PFSK-1 (cell line): ENCODE measurements around the gene PDGFD.

Source experiments
- FOXP2 ChIP-seq: optimal IDR thresholded peaks from 2 replicates; pipeline ENCODE3; 2011; ENCODE audit warnings: borderline replicate concordance, control low read depth, inconsistent platforms; ENCODE audit not compliant: insufficient read depth; ENCODE audit errors: extremely low read length, extremely low read depth
- POLR2AphosphoS5 ChIP-seq: IDR thresholded peaks from 2 replicates; pipeline ENCODE4 v1.6.1; 2012; ENCODE audit warnings: low read depth, mild to moderate bottlenecking, control low read depth, low read length, moderate library complexity
- REST ChIP-seq, 2 experiments: IDR thresholded peaks; 2 replicates each; pipeline versions ENCODE4 v1.6.1 to v1.8.0; 2011 to 2012; ENCODE audit warnings: low read depth in 2 of 2, low read length in 2 of 2, control low read depth in 1 of 2, inconsistent platforms in 1 of 2, mild to moderate bottlenecking in 1 of 2, moderate library complexity in 1 of 2; ENCODE audit not compliant: insufficient read depth in 1 of 2
- SIN3A ChIP-seq: IDR thresholded peaks from 2 replicates; pipeline ENCODE4 v1.6.1; 2012; ENCODE audit warnings: mild to moderate bottlenecking, low read length, moderate library complexity, borderline replicate concordance; ENCODE audit not compliant: insufficient read depth
- TAF1 ChIP-seq: IDR thresholded peaks from 2 replicates; pipeline ENCODE4 v1.6.1; 2012; ENCODE audit warnings: low read length, control low read depth, borderline replicate concordance; ENCODE audit not compliant: insufficient read depth

Gene PDGFD

GRCh38 chr11:103904324-103904667 lies 259.7 kb downstream of the PDGFD start:
- TF ChIP-seq POLR2AphosphoS5 (no peak), SIN3A (no peak), FOXP2 (no peak), REST (IDR thresholded peaks at IDR 0.05; ENCODE audit: insufficient read depth in 1 of 2, low read depth in 2 of 2, low read length in 2 of 2) (no peak), TAF1 (no peak)

- TF ChIP-seq POLR2AphosphoS5 (no peak), REST (IDR thresholded peaks at IDR 0.05; ENCODE audit: insufficient read depth in 1 of 2, low read depth in 2 of 2, low read length in 2 of 2) (no peak), FOXP2 (no peak), TAF1 (no peak), SIN3A (no peak)
Measured at GRCh38 chr11:103903621-103904323, 260.2 kb downstream of the PDGFD start.

- no peak for TF ChIP-seq FOXP2
- no peak for TF ChIP-seq POLR2AphosphoS5
- no peak for TF ChIP-seq SIN3A
- no peak for TF ChIP-seq TAF1
- no peak for TF ChIP-seq REST (IDR thresholded peaks at IDR 0.05; ENCODE audit: insufficient read depth in 1 of 2, low read depth in 2 of 2, low read length in 2 of 2)
Measured at GRCh38 chr11:103902994-103903393, 261.0 kb downstream of the PDGFD start.

GRCh38 chr11:103901656-103902055 lies 262.3 kb downstream of the PDGFD start:
- TF ChIP-seq POLR2AphosphoS5 (no peak), TAF1 (no peak)

- TF ChIP-seq REST (IDR thresholded peaks at IDR 0.05; ENCODE audit: insufficient read depth in 1 of 2, low read depth in 2 of 2, low read length in 2 of 2) (no peak), SIN3A (no peak), FOXP2 (no peak)
Measured at GRCh38 chr11:103898577-103899336, 265.2 kb downstream of the PDGFD start.
